HG03103 (cell line): ENCODE data around the gene B4GALNT4.
"Not testable (repeated sequence)": the region's sequence is repeated elsewhere in the genome, so short reads cannot be mapped to it uniquely, and the experiment has no call there.

ENCODE experiments used
- ATAC-seq: cut with Tn5 transposase; IDR thresholded peaks from one replicate; pipeline ENCODE4 v1.9.1; 2021; ENCODE audit warnings: low read depth; ENCODE audit not compliant: unreplicated experiment

The B4GALNT4 gene

DNA sequence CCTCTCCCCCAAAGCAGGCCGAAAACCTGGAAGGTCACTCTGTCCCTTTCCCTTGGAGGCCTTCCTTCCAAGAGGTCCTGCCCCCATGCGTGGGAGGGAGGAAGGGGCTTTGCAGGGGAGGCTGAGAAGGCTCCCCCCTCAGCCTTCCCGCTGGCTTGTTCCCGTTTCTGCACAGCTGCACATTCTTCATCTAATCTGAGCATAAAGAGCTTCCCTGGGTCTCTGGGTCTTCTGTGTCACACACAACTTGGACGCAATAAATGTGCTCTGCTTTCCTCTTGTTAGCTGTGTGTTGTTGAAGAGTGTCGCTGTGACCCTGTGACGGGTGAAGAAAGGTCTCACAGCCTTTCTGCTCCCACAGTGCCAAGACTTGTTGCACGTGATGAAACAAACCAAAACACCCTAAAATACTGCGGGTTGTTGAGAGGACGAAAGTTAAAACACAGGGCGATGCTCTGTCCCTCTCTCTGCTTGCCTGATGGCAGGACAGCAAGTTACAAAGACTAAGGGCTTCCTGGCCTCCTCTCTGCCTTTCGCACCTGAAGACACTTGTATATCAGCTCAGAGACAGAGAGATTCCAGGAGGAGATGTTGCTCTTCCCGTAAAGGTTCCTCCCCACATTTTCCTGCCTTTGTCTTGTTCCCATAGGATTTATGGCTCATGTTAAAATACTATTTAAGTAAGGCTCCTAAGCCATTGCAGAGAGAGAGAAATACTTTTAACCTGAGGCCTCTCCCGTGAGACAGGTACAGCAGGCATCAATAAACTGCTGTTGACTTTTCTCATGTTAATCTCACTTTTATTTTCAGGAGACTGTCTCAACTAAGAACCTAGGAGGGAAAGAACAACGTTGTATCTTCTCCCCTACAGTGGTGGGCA is 33.3 kb upstream of the B4GALNT4 start:
- no peak for ATAC-seq

DNA sequence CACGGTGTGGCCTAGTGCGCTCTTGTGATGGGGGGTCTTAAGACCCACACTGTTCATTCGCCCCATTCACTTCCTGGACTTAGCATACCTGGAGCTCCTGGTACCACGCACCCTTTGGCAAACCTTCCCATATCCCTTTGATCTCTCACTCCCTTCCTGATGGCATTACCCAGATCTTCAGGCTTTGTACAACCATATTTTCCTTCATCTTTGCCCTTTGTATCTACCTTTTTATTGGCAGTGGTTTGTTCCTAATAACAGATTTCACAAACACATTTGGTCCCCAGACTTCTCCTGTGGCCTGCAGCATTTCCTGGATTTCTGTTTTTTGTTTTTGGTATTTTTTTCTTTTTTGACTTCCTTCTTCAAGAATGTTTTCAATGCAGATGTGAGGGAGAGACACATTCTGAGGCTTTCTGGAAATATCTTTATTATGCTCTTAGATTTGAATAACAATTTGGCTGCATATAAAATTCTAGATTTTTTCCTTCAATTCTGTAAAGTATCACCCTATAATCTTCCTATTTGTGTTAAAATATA is 32.6 kb upstream of the B4GALNT4 start:
- ATAC-seq, result no peak

DNA sequence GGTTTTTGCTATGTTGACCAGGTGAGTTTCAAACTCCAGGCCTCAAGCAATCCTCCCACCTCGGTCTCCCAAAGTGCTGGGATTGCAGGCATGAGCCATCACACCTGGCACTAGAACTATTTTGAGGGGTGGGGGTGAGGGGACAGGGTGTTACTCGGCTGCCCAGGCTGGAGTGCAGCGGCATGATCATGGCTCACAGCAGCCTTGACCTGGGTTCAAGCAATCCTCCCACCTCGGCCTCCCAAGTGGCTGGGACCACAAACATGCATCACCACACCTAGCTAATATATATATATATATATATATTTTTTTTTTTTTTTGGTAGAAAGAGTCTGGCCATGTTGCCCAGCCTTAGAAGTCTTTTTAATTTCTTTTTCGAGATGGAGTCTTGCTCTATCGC is 31.6 kb upstream of the B4GALNT4 start:
- ATAC-seq, result no peak

DNA sequence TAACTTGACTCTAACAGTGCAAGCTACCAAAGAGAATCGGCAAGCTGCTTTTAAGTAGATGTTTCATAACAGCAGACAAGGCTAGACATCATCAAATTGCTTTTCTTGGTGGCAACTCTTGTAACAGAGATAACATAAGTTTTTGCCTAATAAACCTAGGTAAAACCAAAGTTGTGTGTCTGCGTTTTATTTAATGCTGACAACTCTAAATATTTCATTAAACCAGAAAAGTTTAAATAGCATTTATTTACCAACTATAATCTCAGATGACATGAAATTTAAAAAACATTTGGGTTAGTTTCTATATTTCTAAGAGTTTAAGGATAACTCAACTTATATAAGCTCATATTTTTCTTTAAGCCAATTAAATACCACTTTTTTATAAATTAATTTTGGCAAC is 29.3 kb upstream of the B4GALNT4 start:
- ATAC-seq, result no peak

DNA sequence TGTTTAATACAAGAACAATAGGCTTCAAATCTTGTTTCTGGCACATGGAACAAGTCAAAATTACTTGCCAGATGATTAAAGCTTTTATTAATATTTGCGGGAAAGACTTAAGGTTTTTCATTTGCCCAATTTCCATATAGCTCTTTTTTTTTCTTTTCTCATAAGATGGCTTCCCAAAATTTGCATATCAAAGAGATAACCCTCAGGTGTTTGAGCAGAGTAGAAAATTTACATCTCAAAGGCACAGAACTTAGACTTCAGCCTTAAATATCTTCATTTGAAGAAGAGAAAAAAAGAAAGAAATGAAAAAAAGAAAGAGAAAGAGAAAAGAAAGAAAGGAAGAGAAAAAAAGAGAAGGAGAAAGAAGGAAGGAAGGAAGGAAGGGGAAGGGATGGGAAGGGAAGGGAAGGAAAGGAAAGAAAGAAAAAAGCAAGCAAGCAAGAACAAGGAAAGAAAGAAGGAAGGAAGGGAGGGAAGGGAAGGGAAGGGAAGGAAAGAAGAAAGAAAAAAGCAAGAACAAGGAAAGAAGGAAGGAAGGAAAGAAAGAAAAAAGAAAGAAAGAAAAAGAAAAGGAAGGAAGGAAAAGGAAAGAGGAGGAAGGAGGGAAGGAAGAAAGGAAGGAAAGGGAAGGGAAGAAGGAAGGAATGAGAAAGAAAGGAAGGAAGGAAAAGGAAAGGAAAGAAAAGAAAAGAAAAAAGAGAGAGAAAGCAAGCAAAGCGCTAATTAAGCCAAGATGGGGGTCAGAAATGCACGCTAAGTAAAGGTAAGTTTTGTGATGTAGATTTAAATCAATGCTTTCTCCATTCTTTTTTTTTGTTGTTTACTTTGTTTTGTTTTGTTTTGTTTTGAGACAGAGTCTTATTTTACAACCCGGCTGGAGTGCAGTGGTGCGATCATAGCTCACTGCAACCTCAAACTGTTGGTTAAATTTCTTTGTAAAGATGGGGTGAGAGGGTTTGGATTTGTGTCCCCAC is 28.5 kb upstream of the B4GALNT4 start:
- ATAC-seq, result no peak

DNA sequence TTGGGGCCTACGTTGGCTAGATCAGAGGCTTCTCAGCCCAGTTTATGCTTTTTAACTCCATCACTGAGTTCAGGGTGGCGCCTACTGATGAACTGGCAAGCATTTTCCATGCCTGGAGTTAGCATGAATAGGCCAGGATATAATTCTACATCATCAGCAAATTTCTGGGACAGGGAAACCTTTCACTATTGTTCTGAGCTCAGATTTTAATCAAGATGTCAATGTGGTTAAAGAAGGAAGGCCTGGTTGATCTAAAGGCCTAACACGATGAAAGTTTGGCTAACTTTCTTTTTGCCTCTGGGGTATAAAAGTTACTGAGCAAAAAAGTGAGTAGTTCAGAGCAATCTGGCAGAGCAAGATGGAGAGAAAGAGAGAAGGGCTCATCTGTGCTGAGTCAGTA is 27.0 kb upstream of the B4GALNT4 start:
- no peak for ATAC-seq

DNA sequence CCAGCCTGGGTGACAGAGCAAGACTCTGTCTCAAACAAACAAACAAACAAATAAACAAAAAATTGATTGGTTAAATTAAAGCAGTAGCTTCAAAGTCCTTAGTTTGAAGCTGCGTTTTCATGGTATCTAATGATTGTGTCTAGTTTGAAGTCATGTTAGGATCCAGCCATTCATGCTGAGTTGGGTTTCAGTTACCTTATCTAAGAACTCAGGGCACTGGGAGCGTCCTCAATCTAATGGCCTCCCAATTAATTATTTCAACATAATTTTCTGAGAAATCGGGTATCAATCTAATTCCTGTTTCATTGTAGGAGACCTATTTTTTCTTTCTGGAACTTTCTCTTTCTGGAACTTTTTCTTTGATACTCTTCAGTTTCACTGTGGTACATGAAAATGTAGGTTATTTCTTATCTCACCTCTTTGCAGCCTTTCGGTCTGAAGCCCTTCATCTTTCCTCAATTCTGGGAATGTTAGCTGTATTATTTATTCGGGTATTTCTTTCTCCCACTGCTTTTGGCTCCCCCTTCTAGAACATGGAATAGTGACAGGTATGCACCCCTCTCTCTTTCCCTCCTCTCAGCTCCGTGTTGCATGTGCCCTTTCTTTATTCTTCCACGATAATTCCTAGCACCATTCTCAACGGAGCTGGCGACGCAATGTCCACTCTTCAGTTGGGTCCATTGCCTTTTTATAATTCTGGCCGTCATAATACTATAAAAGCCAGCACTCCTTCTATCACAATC is 24.3 kb upstream of the B4GALNT4 start:
- ATAC-seq, result no peak

DNA sequence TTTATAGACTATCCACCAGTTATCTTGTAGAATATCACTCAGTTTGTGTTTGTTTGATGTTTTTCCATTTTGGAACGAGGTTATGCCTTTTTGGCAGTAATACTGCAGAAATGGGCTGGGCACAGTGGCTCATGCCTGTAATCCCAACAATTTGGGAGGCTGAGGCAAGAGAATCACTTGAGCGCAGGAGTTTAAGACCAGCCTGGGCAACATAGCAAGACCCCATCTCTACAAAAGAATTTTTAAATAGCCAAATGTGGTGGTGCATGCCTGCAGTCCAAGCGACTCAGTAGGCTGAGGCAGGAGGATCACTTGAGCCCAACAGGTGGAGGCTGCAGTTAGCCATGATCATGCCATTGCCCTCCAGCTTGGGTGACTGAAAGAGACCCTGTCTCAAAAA is 22.8 kb upstream of the B4GALNT4 start:
- ATAC-seq, result no peak

DNA sequence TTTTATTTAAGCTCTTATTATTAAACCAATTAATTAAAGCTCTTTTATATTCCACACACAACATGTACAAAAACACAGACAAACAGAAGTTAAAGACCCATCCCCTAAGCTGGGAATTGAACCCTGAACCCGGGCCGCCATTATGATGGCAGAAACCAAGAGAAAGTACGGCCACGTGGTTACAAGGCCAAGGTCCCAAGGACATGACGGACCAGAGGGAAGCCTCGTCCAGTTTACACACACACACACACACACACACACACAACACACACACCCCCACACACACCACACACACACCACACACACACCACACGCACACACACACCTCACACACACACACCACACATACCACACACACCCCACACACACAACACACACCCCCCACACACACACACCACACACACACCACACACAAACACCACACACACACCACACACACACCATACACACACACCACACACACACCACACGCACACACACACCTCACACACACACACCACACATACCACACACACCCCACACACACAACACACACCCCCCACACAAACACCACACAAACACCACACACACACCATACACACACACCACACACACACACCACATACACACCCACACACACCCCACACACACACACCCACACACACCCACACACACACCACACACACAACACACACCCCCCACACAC is 19.9 kb upstream of the B4GALNT4 start:
- not testable (repeated sequence) for ATAC-seq

DNA sequence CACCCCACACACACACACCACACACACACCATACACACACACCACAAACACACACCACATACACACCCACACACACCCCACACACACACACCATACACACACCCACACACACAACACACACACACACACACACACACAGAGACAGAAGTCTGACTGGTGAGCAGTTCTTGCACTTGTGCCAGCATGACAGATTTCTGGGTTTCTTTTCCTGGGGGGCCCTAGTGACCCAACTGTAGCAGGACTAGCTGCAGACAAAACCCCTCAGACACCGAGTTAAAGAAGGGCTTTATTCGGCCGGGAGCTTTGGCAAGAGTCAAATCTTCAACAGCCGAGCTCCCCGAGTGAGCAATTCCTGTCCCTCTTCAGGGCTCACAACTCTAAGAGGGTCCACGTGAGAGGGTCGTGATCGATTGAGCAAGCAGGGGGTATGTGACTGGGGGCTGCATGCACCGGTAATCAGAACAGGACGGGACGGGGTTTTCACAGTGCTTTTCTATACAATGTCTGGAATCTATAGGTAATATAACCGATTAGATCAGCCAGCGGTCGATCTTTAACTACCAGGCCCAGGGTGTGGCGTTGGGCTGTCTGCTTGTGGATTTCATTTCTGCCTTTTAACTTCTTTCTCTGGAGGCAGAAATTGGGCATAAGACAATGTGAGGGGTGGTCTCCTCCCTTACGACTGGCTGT is 19.1 kb upstream of the B4GALNT4 start:
- ATAC-seq, result not testable (repeated sequence)

DNA sequence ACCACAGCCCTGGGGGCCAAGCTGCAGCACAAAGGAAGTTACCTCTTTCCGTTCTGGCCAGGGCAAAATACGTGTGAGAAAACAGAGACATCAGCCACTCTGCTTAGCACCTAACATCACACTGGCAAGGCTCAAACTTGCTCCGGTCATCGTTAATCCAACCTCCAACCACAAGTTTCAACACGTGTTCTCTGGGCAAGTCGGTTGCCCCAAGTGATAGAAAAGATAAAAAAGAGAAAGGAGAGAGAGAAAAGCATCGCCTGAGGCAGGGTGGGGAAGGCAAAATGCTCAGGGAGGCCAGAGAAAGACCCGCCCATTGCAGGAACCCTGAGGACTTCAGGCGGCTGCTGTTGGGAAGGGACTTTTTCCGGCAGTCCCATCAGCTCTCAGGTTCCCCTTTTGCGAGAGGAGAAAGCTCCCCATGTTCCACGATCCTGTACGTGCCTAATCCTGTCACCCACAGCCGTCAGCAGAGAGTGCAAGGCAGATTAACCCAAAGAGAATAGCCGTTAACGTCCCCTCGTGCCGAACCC is 18.5 kb upstream of the B4GALNT4 start:
- ATAC-seq, result no peak

DNA sequence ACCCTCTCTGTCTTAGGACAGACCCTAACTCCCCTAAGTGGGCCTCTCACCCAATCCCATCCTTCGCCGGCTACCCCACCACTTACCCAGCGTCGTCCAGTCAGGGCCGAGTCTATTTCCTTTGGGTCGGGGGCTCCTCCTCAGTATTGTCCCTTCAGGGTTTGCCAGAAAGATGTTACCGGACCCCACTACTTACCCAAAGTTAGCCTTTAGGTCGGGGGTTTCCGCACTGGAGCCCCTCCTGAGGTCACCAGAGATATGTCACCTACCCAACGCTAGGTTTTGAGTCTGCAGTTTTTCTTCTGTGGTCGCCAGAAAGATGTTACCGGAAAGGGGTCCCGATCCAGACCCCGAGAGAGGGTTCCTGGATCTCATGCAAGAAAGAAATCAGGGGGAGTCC is 17.9 kb upstream of the B4GALNT4 start:
- no peak for ATAC-seq

DNA sequence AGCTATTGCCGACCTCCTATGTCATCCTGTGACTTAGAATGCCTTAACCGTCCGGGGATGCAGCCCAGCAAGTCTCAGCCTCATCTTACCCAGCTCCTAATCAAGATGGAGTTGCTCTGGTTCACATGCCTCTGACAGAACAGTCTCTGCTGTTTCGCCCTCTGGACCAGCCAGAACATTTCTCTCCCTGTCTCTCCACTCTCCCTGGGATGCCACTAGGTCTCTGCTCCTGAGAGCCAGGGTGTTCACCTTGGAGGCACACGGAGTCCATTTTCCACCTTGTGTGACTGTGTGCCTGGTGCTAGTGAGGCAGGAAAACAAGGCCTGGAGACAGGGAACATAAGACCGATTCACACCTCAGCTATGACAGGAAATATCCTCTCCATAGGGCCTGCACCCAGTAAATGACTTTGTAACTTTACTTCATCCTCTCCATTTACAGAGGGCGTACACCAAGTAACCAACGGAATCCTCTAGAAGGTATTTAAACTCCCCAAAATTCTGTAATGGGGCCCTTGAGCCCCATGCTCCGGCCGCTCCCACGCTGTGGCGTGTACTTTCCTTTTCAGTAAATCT is 16.8 kb upstream of the B4GALNT4 start:
- ATAC-seq, result no peak

DNA sequence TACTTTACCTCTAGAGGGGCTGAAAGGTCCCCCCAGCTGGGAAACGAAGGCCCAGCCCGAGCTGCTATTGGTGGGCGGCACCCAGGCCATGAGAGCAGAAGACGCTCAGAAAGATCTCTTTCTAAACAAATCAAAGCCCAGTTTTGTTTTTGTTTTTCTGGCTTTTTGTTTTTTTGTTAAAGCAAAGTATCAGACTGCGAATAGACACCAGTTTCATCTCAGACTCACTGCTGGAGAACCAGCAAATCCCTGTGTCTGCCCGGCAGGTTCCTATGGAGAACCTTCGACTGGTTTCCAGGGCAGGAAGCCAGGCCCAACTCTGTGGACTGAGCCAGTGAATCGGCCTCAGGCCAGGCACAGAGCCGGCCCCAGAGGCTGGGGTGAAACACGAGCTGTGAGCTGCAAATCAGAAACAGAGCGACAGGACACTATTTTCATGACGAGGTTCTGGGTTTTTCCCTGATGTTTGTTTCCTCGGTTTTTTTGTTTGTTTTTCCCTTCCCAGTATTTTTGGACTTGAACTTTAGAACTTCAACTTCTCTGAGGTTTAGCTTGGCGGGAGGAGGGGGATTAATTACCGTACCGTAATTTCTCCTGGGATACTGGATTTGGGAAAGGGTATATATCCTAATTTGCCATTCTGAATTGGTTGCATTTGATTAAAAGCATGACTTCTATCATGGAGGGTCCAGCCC is 16.0 kb upstream of the B4GALNT4 start:
- ATAC-seq, result no peak

DNA sequence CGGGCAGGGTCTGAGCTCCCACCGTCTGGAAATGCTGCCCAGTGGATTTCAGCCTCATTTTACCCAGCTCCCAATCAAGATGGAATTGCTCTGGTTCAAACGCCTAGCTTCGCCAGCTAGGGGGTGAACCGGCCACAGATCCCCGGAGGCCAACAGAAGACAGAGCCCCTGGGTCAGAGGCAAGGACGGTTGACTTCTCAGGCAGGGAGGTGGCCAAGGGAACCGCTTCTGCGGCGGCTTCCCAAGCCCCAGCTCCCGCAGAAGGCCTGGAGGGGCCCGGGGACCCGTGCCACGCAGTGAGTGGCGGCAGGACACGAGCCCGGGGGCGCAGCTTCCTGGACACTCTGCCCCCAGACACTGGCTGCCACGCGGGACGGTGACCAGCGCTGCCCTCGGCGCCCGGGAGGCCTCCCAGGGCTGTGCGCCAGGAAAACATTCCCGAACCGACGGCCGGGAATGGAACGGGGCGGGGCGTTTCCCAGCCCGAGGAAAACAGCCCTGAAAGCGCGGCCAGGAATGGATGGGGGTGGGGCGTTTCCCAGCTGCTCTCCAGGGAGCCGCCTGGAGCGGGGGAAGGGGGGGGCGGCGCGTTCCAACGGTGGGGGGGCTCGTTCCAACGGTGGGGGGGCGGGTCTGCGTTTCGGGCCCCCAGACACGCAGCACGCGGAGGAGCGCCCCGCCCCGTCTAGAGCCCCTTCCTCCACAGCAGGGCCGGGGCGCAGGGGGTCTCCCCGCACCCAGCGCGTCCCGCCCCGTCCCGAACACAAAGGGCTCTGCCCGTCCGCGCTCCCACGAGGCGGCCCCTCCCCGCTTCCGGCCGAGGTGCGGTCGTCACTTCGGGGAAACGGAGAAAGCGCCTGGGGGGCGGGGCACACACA is 13.5 kb upstream of the B4GALNT4 start:
- no peak for ATAC-seq

DNA sequence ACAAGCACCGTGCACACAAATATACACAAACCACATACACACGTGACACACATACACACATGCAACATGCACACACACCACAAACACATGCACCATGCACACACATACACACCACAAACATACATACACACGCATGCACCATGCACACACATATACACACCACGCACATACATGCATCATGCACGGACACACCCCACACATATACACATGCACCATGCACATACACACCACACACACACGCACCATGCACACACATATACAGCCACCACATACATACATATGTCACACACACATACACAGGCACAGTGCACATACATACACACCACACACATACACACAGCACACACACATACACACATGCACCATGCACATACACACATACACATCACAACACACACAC is 12.7 kb upstream of the B4GALNT4 start:
- no peak for ATAC-seq

DNA sequence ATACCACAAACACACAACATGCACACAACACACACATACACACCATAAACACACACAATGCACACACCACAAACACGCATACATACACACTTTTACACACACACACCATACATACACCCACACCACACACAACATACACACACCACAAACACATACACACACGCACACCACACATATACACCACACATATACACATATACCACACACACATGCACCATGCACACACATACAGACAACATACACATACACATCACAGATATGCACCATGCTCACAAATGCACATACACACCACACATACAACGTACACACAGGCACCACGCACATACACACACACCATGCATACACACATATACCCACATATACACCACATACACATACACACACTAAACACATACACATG is 11.7 kb upstream of the B4GALNT4 start:
- no peak for ATAC-seq
